Measurements from ENCODE around the gene CXCR1.
"Not testable (repeated sequence)": the region's sequence is repeated elsewhere in the genome, so short reads cannot be mapped to it uniquely, and the experiment has no call there.

Gene CXCR1

GRCh38 chr2:218161644-218162043 lies 5.1 kb downstream of the CXCR1 start:
- DNase-seq (ENCODE audit: low read depth) = no peak

GRCh38 chr2:218155953-218156479 lies 10.7 kb downstream of the CXCR1 start:
- DNase-seq (ENCODE audit: low read depth) = no peak

DNA sequence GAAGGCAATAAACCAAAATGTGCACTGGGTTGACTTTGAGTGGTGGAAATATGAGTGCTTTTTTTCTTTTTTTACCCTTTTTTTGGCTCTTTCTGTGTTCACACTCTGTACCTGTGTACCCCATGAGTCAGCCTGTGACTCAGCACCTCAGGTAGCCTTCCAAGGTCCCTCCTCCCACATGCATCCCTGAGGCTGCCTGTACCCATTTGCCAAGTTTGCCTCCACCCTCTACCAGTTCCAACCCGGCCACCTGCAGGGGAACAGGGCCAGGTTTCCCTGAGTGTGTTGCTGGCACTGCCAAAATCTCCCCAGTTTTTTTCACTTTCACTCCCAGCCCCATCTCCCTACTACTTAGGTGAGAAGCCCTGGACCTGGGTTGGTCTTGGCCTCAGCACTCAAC lies 14.0 kb downstream of the CXCR1 start:
- DNase-seq (ENCODE audit: low read depth) = no peak

GRCh38 chr2:218152172-218152571 lies 14.6 kb downstream of the CXCR1 start:
- no peak for DNase-seq (ENCODE audit: low read depth)

DNA sequence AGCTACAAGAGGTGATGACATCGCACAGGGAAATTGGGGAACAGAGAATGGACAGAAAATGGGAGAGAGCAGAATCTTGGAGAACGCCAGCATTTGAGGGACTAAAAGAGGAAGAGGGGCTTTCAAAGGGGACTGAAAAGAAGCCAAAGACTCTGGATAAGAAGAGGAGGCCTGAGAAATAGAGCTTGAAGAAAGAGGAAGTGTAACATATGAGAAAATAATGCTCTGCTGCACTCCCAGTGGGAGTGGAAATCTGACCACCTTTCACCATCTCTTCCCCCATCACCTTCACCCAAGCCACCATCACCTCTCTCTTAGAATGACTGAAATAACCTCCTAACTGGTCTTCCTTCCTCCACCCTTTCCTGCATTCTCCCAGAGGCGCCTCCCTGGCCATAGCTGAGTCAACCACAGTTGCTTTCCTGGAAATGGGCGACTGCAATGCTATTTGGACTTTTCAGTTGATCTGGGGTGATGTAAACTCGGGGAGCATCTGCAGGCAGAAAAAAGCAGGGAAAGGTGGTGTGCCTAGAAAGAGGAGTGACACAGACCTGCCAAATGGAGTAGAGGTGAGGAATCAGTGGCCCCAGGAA lies 16.8 kb downstream of the CXCR1 start:
- DNase-seq (ENCODE audit: low read depth) = no peak

DNA sequence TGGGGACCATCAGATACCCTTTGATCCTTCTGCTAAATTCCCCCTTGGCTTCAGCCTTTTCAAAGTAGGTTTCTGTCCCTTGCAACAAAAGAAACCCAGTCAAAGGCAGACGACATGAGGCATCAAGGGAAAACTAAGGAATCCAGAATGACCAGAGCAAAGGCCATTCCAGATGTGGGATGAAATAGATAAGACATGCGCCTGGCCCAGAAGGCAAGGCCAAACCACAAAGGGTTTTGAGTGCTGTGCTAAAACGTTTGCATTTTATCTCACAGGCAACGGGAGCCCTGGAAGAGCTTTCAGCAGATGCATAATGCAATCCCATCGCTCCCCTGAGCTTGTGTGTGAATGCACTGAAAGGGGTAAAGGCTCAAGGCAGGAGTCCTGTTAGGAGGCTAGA lies 17.7 kb downstream of the CXCR1 start:
- DNase-seq (ENCODE audit: low read depth) = peak; percentile 29

DNA sequence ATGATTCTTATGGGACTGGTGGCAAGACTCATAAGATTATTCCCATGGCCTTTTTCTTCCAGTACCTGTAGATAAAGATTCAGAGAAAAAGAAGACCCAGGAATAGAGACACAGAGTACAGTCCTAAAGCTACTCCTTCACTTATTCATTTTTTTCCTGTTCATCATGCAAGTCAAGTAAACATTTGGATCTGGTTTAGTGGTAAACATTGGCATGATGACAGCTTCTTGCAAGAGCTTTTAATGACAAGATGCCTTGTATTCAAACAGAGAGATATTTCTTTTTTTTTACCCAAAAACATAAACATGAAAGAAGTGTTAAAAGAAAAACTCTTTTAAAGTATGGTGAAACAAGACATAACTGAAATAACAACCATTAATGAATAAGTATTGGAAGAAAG lies 20.7 kb downstream of the CXCR1 start:
- peak; percentile 38 for DNase-seq (ENCODE audit: low read depth)

- DNase-seq (ENCODE audit: low read depth) = peak; percentile 77
These were observed 21.6 kb downstream of the CXCR1 start for GRCh38 chr2:218145124-218145523.

DNA sequence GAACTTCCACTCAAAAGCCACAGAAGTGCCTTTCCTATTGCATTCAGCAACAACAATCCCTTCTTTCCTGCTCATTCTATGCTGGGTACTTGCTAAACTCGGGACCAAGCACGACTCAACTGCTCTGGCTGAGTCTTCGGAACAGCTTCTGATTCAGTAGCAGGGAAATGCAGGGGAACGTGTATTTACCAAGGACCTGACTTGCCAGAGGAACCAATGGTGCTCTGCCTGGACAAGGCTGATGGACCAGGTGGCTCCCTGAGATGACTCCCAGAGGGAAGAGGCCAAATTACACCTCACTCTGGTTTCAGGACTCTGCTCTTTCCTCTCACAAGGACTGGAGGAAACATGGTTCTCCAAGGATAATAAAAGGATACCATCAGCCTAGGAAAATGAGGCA lies 28.7 kb downstream of the CXCR1 start:
- no peak for DNase-seq (ENCODE audit: low read depth)

- no peak for DNase-seq (ENCODE audit: low read depth)
These were observed 29.2 kb downstream of the CXCR1 start for GRCh38 chr2:218137514-218137913.

DNA sequence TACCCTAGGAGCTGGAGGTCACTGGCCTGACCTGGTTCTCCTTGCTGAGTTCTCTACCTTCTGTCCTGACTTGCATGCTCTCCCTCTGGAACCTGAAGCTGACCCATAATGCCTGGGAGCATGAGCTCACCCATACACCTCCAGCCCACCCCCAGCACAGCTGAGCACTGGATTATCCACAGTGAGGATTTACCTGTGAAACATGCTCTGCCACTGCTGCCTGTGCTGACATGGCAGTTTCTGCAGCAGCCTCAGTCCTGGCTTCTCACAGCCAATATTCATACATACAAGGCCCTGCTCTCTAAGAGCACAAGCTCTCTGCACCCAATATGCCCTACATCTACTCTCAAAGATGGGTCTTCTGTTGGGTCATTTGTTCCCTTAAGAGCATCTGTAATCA lies 35.9 kb downstream of the CXCR1 start:
- DNase-seq (ENCODE audit: low read depth) = no peak

- DNase-seq (ENCODE audit: low read depth) = no peak
These were observed 36.4 kb downstream of the CXCR1 start for GRCh38 chr2:218130377-218130776.

DNA sequence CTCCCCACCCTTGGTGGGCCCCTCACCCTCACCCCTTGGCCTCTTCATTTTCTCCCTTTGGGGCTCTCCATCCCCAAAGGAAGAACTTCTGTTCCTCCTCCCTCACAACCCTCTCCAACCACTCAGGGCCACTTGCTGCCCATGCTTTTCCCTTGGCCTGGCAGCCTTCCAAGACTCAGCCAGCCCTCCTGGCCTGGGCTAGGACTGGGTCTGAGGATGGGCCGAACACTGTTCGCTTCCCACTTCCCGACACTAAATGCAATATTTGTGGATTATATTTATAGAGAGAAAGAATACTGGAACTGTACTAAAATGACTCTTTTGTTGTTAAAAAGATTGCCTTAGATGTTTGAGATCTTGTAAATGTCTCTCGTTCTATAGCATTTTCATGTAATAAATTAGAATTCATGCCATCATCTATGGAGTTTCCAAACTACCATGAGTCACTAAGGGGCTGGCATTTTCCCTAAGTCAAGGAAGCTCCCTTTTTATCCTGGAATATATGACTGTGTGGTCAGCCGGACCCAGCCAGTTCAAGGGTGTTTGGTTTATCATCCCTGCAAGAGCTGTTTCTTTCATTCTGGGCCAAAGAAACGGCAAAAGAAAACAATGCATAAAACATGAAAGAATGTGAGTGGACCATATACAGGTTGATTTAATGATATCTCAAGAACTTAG lies 37.2 kb downstream of the CXCR1 start:
- peak; percentile 64 for DNase-seq (ENCODE audit: low read depth)

DNA sequence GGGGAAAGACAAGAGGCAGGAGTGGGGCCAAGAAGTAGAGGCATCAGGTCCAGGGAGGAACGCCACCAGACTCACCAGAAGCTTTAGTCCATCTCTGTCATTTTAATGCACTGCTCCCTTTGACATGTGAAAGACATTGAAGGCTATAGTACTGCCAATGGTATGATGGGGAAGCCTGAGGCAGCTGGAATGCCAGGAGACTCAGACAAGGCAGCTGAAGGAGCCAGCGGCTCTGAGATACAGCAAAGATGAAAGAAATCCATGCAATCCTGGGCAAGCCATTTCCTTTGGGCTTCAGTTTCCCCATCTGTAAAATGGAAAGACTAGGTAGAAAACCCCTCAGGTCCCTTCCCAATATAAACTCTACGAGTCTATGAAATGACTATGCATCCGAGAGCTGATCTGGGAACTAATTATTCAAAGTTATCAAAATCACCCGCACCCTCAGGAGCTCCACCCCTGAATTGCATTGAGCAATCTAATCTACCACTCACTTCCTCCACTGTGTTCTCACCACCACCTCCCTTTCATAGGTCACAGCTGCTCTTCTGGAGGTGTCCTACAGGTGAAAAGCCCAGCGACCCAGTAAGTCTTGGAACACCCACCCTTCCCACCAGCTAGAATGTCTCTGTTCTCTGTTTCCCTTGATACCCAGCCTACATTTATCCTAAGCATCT lies 37.8 kb downstream of the CXCR1 start:
- DNase-seq (ENCODE audit: low read depth) = no peak

GRCh38 chr2:218127929-218128455 lies 38.8 kb downstream of the CXCR1 start:
- DNase-seq (ENCODE audit: low read depth) = no peak

DNA sequence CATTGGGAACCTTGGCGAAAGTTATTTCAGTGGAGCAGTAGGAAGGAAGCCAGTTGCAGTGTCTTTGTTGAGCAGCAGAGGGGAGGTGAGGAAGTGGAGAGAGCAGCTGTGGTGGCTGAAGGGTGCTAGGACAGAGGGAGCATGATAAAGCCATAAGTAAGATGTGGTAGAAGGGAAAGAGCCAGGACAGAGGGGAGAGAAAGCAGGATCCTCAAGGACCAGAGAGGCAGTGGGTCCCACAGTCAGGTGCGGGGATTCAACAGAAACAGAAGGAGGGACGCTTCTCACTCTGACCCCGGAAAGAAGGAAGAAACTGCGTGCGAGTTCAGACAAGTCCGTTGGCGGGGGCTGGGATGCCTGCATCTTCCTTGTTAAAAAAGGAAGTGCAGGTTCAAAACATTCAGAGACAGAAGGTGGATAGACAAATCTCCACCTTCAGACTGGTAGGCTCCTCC lies 41.1 kb downstream of the CXCR1 start, which contains the start of gene CXCR2:
CXCR2 (plus strand) TSS at position 403 of the 455 bp plus-strand sequence. CDS start 8,774 bp downstream, outside the sequence.
- DNase-seq (ENCODE audit: low read depth) = no peak

GRCh38 chr2:218125095-218125494 lies 41.7 kb downstream of the CXCR1 start:
- no peak for DNase-seq (ENCODE audit: low read depth)

GRCh38 chr2:218123986-218124385 lies 42.8 kb downstream of the CXCR1 start:
- DNase-seq (ENCODE audit: low read depth) = peak; percentile 16

GRCh38 chr2:218122286-218122685 lies 44.5 kb downstream of the CXCR1 start:
- not testable (repeated sequence) for DNase-seq (ENCODE audit: low read depth)

- DNase-seq (ENCODE audit: low read depth) = not testable (repeated sequence)
These were observed 45.0 kb downstream of the CXCR1 start for GRCh38 chr2:218121789-218122188.
